Sigmoid colon (tissue), 7 donors: ENCODE results near the gene RUFY4. TPM values are rescaled to one million over a fixed set of nuclear protein-coding genes. Genes with fewer than 3 reads are reported as not detected.

Source experiments
- DNase-seq: peaks from one replicate; pipeline ENCODE4 v3.0.0-alpha.2; 2019
- H3K27ac ChIP-seq, 4 donors: fragments of 200-600 bp; sonication (generic); one replicate each; pipeline ENCODE4 v1.5.1; 2016 to 2019; ENCODE audit warnings: mild to moderate bottlenecking in 1 of 4
- H3K27me3 ChIP-seq, 3 donors: fragments of 200-600 bp; sonication (generic); one replicate each; pipeline ENCODE4 v1.5.1; 2019; ENCODE audit warnings: mild to moderate bottlenecking in 1 of 3
- H3K36me3 ChIP-seq, 4 donors: fragments of 200-600 bp; sonication (generic); one replicate each; pipeline ENCODE4 v1.5.1; 2016 to 2019
- H3K4me1 ChIP-seq, 4 donors: fragments of 200-600 bp; sonication (generic); one replicate each; pipeline ENCODE4 v1.5.1; 2017 to 2019
- H3K4me3 ChIP-seq, 4 donors: fragments of 200-600 bp; sonication (generic); one replicate each; pipeline ENCODE4 v1.5.1; 2017 to 2019; ENCODE audit warnings: mild to moderate bottlenecking in 2 of 4, moderate library complexity in 1 of 4
- H3K9me3 ChIP-seq, 4 donors: fragments of 200-600 bp in 3 of 4; sonication (generic) in 3 of 4; one replicate each; pipeline versions ENCODE4 v1.5.1 to v1.6.1; 2013 to 2019
- EP300 ChIP-seq, 4 donors: sonication (generic); formaldehyde crosslinking; IDR thresholded peaks; one replicate each; pipeline ENCODE4 v1.6.1; 2017; ENCODE audit warnings: antibody characterized with exemption in 4 of 4
- POLR2A ChIP-seq, 2 donors: fragments of 450-650 bp; IDR thresholded peaks; one replicate each; pipeline ENCODE4 v1.6.1; 2016; ENCODE audit warnings: antibody characterized with exemption in 2 of 2, mild to moderate bottlenecking in 2 of 2, moderate library complexity in 2 of 2
- POLR2AphosphoS5 ChIP-seq, 4 donors: sonication (generic); formaldehyde crosslinking; IDR thresholded peaks; one replicate each; pipeline ENCODE4 v1.6.1; 2017; ENCODE audit warnings: antibody characterized with exemption in 4 of 4
- WGBS, 2 donors: extraction: QIAGEN DNeasy Blood & Tissue Kit; methylation state at CpG; one replicate each; pipeline ENCODE4 v1.1.7; 2013; 5-methylcytosine and 5-hydroxymethylcytosine counted together
- intact Hi-C: fragments of 100-400 bp; cut with DNase I; formaldehyde crosslinking; loops from one replicate; pipeline ENCODE4 v1.15.1; 2023
- polyA plus RNA-seq, 3 donors: library from polyadenylated mRNA; stranded (reverse); fragments of 200-250 nt; gene quantifications; one replicate each; pipeline ENCODE4 v1.2.3, GENCODE V29; 2013
- total RNA-seq, 4 donors: library from RNA; depleted of rRNA; stranded (reverse); fragments of >200 nt; gene quantifications; one replicate each; pipeline ENCODE4 v1.1.0, GENCODE V29; 2016
- TF ChIP-seq, protein P1 (sequence below), 4 experiments: fragments of 450-650 bp in 3 of 4; fragments of 200-600 bp in 1 of 4; IDR thresholded peaks; one replicate each; pipeline ENCODE4 v1.5.1; 2016 to 2019; ENCODE audit warnings: antibody characterized with exemption in 4 of 4, mild to moderate bottlenecking in 3 of 4, moderate library complexity in 2 of 4
- donor health status: healthy with polysubstance abuse.
- donor health status: Bipolar disorder and iron deficiency.
- donor health status: healthy.

Gene RUFY4
- total and polyA plus RNA-seq, 7 donors: 0.16 to 0.73 (median 0.55) TPM; not detected in 4

DNA sequence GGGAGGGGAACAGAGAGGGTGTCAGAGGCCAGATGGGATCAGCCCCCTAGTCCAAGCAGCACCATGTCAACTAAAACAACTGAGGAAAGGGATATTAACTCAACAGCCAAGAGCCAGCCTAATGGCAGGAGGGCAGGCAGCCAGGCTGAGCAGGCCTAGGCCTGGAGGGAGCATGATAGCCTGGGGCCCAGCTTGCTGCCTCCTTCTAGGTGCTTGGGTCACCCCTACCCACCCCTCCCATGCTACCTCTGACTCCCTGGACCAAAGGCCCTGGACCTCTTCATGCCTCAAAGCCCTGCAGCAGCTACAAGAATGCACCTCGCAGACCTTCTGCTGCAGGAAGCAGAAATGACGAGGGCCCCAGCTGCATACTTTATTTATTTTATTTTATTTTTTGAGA is 44.2 kb upstream of the RUFY4 start:
- 90% methylated on average over 2 of the region's 2 CpGs for WGBS, 2 donors
- intact Hi-C loops: no loop called here

DNA sequence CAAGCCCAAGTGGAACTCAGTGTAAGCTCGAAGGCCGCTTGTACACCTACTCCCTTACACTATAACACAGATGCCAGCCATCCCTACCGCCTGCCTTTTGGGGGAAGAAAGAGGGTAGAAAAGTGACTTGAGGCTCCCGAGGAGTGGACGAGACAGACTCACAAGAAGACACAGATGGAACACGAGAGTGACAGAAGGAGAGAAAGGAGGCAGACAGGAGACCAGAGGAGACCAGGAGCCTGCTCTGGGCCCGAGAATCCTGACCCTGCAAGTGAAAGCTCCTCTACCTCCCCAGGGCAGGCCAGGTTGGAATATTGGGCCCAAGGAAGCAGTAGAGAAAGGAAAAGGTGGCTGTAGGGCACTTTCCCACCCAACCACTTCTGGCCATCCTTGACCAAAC is 42.8 kb upstream of the RUFY4 start:
- Histone ChIP-seq H3K36me3 (no peaks in the 10 kb centered on the region), H3K9me3 (no peaks in the 10 kb centered on the region), H3K4me3 (no peak overlapping the region), H3K27me3 (no peaks in the 10 kb centered on the region), H3K27ac (no peak overlapping the region), H3K4me1 (peaks cover 0 to 25% (median 9%) of the 10 kb centered on the region in 4 donors)
- intact Hi-C loops: no loop called here
- TF ChIP-seq EP300 (IDR thresholded peaks at IDR 0.05): no peak
- no peak for TF ChIP-seq POLR2A (IDR thresholded peaks at IDR 0.05)
- no peak for TF ChIP-seq POLR2AphosphoS5 (IDR thresholded peaks at IDR 0.05)
- TF ChIP-seq, protein P1, sequence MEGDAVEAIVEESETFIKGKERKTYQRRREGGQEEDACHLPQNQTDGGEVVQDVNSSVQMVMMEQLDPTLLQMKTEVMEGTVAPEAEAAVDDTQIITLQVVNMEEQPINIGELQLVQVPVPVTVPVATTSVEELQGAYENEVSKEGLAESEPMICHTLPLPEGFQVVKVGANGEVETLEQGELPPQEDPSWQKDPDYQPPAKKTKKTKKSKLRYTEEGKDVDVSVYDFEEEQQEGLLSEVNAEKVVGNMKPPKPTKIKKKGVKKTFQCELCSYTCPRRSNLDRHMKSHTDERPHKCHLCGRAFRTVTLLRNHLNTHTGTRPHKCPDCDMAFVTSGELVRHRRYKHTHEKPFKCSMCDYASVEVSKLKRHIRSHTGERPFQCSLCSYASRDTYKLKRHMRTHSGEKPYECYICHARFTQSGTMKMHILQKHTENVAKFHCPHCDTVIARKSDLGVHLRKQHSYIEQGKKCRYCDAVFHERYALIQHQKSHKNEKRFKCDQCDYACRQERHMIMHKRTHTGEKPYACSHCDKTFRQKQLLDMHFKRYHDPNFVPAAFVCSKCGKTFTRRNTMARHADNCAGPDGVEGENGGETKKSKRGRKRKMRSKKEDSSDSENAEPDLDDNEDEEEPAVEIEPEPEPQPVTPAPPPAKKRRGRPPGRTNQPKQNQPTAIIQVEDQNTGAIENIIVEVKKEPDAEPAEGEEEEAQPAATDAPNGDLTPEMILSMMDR (IDR thresholded peaks at IDR 0.05): no peak
- peak; percentile 49 for DNase-seq
- 91 to 92% methylated on average over 7 of the region's 7 CpGs for WGBS, 2 donors

More for the DNA sequence above, 44.2 kb upstream of the RUFY4 start:
- Histone ChIP-seq H3K36me3 (no peaks in the 10 kb centered on the region), H3K27ac (no peak overlapping the region), H3K4me3 (no peak overlapping the region), H3K4me1 (peaks cover 0 to 26% (median 11%) of the 10 kb centered on the region in 4 donors), H3K27me3 (no peaks in the 10 kb centered on the region), H3K9me3 (no peaks in the 10 kb centered on the region)
- DNase-seq: peak; percentile 37
- TF ChIP-seq, protein P1 (IDR thresholded peaks at IDR 0.05): no peak
- TF ChIP-seq POLR2AphosphoS5 (IDR thresholded peaks at IDR 0.05) (no peak), EP300 (IDR thresholded peaks at IDR 0.05) (no peak), POLR2A (IDR thresholded peaks at IDR 0.05) (no peak)

DNA sequence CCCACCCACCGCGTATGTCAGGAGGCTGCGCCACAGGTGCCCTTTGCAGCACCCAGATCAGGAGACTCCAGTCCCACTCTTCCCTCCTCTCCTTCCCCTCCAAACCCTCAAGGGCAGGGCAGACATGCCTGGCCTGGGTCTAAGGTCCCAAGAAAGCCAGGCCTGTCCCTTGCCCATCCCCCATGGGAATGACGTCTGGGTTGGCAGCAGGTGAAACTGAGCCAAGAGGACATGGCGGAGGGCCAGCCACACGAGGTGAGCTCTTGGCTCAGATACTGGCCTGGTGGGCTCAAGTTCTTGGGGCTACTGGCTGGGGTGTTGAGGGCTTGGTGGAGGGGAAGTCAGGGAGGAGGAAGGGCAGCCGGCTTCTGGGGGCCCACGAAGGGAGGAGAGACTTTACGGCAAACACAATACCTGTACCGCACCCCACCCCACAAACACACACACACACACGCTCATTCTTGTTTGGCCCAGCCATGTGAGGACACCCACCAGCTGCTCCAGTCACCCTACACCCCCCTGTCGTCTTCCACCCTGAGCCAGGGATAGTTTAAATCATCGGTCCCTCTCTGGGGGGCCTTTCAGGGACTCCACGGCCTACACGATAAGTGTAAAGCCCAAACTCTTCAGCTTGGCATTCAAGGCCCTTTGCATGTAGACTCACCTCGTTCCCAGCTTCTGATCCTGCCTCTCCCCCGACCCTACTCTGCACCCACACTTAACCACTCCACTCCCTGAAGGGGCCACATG is 42.2 kb upstream of the RUFY4 start:
- no peak for TF ChIP-seq POLR2AphosphoS5 (IDR thresholded peaks at IDR 0.05)
- TF ChIP-seq, protein P1 (IDR thresholded peaks at IDR 0.05): no peak
- no peak for TF ChIP-seq POLR2A (IDR thresholded peaks at IDR 0.05)
- no peak for TF ChIP-seq EP300 (IDR thresholded peaks at IDR 0.05)
- no peaks in the 10 kb centered on the region for H3K36me3 ChIP-seq
- DNase-seq: peak; percentile 67
- 79 to 82% methylated on average over 17 of the region's 17 CpGs for WGBS, 2 donors
- no peak overlapping the region for H3K27ac ChIP-seq
- H3K27me3 ChIP-seq: no peaks in the 10 kb centered on the region
- H3K4me1 ChIP-seq: peaks cover 0 to 23% (median 6%) of the 10 kb centered on the region in 4 donors
- no peak overlapping the region for H3K4me3 ChIP-seq
- H3K9me3 ChIP-seq: no peaks in the 10 kb centered on the region
- intact Hi-C loops: no loop called here

DNA sequence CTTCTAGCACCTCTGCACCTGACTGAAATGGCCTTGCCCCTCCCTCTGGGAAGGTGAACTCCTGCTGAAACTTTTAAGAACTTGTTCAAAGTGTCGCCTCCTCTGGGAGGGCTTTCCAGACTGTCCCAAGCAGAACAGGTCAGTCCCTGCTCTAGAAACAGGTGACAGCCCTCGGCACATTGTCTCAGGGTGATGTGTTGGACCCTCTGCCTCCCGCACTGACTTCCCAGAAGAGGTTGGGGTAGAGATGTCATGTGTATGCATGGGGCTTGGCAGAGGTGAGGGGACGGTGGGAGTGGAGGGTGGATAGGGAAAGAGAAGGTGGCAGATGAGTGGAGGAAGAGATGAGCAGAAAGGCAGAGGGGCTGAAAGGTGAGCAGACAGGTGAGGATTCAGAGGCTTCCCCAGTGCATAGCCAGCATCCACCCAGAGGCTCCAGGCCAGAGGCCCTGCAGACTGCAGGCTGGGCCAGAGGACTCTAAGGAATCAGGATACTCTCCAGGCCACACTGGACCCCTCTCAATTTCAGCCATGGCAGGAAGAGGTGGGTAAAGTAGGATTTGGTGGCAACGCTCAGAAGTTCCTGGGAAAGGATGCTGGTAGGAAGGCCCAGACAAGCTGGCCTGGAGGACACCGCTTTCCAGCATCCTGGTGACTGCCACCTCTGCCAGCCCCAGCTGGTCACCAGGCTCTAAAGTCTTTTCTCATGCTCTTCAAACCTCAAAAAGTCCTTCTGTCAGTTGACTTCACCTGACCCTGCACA is 41.4 kb upstream of the RUFY4 start:
- H3K9me3 ChIP-seq: no peaks in the 10 kb centered on the region
- DNase-seq: peak; percentile 50
- no peak overlapping the region for H3K4me3 ChIP-seq
- peaks cover 0 to 24% (median 4%) of the 10 kb centered on the region in 4 donors for H3K4me1 ChIP-seq
- no peak overlapping the region for H3K27ac ChIP-seq
- TF ChIP-seq POLR2A (IDR thresholded peaks at IDR 0.05): no peak
- TF ChIP-seq, protein P1 (IDR thresholded peaks at IDR 0.05): no peak
- no peak for TF ChIP-seq EP300 (IDR thresholded peaks at IDR 0.05)
- no peak for TF ChIP-seq POLR2AphosphoS5 (IDR thresholded peaks at IDR 0.05)
- H3K36me3 ChIP-seq: no peaks in the 10 kb centered on the region
- 93 to 95% methylated on average over 6 of the region's 6 CpGs for WGBS, 2 donors
- intact Hi-C loops: no loop called here
- H3K27me3 ChIP-seq: no peaks in the 10 kb centered on the region
